CD4-positive, alpha-beta T cell treated with Interleukin-12 subunit alpha and Interleukin-12 subunit beta, for 1 hour (primary cell): ENCODE measurements around the gene ISG20.
"Not testable (repeated sequence)": the region's sequence is repeated elsewhere in the genome, so short reads cannot be mapped to it uniquely, and the experiment has no call there.

ENCODE experiments used
- DNase-seq: peaks from one replicate; pipeline ENCODE4 v3.0.0-alpha.2; 2020

The ISG20 gene

GRCh38 chr15:88637436-88637835 is 1.4 kb upstream of the ISG20 start:
- no peak for DNase-seq

DNA sequence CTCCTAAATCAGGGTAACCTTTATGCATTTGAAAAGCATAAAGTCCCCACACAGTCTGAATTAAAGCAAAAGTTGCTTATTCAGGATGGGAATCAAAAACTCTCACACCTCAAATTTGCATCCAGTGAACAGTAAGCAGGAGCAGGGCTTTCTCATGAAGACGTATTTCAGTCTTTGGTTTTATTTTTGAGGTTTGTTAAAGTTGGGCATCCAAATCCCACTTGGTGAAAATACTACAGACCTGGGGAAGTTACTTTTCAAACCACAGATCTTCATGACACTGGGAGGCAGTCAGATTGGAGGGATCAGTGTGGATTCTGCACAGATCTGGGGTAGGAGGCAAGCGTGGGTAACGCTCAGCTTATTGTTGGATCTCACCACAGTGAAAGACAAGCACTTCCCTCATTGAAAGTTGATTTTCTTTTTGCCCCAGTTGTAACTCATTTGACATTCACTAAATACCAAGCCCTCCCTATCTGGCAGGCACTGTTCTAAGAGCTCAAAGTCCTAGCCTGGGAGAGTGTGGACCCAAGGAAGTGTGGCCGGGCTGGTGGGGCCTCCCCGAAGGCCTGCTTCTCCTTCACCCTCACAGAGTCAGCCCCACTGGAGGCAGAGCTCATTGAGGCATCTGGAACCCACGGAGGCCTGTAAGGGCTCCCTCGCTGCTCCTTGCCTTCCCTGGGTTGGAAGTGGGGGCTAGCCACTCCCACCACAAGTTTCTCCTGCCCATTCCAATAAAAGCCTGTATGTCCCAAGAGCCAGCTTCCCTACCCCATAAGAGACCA is 783 bp upstream of the ISG20 start:
- no peak for DNase-seq

- no peak for DNase-seq
These were observed 3.2 kb downstream of the ISG20 start for GRCh38 chr15:88641959-88642452.

GRCh38 chr15:88642514-88642913 is 3.7 kb downstream of the ISG20 start:
- DNase-seq: not testable (repeated sequence)

- DNase-seq: no peak
These were observed 5.9 kb downstream of the ISG20 start for GRCh38 chr15:88644741-88645140.

- no peak for DNase-seq
These were observed 6.6 kb downstream of the ISG20 start for GRCh38 chr15:88645171-88646087.

DNA sequence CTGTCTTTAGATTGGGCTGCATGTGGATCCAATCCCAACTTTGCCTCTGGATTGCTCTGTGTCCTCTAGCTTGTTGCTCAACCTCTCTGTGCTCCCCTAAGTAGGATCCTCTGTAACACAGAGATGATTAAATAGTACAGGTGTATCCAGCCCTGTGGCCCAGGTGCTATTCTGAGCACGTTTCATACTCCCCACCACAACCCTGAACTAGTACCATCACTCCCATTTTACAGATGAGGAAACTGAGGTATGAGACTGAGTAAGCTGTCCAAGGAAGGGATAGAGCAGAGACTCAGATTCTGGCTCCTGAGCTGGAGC is 7.2 kb downstream of the ISG20 start:
- no peak for DNase-seq

DNA sequence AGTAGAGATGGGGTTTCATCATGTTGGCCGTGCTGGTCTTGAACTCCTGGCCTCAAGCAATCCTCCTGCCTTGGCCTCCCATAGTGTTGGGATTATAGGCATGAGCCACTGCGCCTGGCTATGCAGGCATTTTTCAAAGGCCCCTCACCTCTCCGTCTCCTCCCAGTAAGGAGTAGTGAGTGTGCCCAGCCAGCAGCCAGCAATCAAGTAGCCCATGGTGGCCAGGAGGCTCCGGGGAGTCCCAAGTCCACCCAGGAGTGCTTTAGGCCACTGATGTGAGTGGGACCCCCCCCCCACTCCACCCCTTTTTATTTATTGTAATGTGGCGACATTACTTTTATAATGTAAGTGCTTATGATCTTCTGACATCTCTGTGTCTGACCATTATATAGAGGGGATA is 8.1 kb downstream of the ISG20 start:
- no peak for DNase-seq

DNA sequence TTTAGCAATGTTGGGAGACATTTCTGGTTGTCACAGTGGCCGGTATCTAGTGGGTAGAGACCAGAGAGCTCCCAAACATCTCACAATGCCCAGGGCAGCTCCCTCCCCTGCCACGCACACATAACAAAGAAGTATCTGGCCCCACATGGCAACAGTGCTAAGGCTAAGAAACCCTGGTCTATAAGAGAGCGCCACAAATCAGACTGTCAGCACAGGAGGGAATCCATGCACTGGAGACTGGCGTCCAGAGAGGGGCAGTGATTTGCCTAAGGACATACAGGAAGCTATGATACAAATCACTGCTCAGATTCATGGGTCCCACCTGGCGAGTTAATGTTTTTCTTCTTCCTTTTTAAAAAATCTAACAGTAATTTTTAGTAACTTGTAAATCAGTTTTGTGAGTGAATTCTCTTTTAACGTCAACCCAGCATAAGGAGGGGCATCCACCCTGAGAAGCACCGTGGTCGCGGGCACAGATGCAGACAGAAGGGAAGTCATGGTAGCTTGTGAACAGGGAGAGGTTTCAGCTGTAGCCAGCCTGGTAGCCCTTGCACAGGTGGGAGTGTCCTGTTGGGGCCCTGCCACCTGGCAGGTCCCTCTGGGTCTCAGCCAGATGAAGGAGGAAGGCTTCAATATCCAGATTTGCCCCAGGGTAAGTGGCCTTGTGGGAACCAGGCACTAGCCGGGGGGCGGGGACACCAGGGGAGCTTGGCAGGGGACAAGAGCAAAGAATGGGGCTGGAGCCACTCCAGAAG is 8.7 kb downstream of the ISG20 start:
- DNase-seq: no peak

- peak; percentile 52 for DNase-seq
These were observed 9.8 kb downstream of the ISG20 start for GRCh38 chr15:88648357-88649214.

DNA sequence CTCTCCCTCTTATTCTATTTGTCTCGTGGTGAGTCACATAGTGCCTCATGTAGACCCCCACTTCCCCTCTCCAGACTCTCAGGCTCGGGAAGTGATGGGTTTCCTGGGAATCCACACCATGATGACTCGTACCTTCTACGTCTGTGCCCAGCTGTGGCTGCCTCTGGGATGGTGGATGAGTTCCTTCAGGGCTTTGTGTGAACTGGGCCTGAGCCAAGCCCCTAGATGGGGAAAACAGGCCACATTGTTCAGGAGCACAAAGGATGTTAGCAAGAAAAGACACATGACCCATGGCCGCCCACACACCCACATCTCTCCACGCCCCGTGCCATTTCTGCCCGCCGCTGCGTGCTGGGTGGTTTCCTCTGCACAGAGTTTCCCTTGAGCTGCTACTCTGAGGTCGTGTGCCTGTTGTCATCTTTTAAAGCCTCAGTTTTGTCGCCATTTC is 10.5 kb downstream of the ISG20 start:
- DNase-seq: peak; percentile 76

DNA sequence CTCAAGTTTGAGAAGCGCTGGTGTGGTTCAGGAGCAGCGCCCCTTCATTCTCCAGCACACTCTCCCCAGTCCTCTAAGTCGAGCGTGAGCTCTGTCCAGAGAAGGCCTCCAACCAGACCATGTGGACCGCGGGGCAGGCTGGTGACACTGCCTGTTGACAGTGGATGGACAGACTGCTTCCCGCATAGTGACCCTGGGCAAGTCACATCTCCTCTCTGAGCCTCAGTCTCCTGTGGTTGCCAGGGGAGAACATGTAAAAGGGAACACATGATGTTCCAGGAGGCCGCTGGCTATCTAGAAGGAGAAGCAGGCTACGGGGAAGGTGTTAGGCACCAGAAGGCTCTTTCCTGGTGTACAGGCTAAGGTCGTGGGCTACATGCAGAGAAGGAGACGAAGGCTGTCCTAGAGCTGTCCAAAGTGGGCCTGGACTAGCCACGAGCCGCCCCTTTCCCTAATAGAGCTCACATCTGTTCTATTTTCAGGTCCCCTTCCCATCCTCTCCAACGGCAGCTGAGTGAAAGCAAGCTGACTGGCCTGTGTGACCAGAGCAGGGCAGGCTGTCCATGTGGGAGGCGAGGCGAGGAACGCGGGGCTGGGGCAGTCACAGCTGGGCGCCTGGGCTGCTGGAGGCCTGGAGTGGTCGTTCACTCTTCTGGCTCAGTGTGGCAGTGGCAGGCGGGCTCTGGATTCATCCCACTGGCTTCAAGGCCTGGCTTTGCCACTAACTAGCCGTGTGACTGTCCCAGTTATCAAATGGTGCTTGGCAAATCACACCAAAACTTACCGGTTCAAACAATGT is 11.1 kb downstream of the ISG20 start:
- no peak for DNase-seq

DNA sequence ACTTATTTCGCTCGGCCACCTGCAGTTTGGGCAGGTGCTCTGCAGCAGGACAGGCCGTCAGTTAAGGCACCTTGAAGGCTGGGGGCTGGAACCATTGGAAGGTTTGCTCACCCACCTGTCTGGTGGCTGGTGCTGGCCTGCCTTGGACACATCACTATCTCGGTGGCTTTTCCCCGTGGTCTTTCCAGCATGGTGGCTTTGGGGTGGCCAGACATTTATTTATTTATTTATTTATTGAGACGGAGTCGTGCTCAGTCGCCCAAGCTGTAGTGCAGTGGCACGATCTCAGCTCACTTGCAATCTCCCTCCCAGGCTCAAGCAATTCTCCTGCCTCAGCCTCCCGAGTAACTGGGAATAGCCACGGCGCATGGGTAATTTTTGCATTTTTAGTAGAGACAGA is 11.7 kb downstream of the ISG20 start:
- no peak for DNase-seq

GRCh38 chr15:88651136-88651732 is 12.4 kb downstream of the ISG20 start:
- DNase-seq: no peak

GRCh38 chr15:88651971-88652370 is 13.2 kb downstream of the ISG20 start:
- no peak for DNase-seq

DNA sequence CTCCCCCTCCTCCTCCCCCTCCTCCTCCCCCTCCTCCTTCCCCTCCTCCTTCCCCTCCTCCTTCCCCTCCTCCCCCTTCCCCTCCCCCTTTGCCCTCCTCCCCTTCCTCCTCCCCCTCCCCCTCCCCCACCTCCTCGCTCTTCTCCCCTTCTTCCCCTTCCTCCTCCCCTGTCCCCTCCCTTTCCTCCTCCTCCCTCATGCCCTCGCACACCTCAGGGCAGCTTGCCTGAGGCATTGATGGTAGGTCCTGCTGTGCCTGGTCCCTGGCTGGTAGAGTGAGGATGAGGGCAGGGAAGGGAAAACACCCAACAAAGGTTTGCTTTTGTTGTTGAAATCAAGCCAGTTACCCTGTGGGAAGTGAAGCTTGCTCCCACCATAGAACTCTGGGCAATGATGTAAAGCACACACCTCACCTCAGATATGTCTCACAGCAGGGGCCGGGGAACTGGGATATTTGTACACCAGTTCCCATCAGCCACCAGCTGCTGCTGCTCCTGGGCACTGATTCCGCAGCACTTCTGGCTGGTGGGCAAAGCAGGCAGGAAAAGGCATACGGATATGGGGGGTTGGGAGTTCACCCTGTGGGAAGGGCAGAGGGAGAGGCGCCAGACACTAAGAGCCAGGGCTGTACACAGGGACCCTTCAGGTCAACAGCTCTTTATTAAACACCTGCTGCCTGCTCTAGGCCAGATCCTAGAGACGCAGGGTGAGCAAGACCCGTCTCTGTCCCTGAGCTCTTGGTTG is 13.8 kb downstream of the ISG20 start:
- DNase-seq: no peak

- DNase-seq: no peak
These were observed 14.6 kb downstream of the ISG20 start for GRCh38 chr15:88653200-88654064.

GRCh38 chr15:88654430-88655102 is 15.8 kb downstream of the ISG20 start:
- DNase-seq: no peak
